UCSD-AML1 (cell line): ENCODE measurements around the gene NUP85.
"Not testable (repeated sequence)": the region's sequence is repeated elsewhere in the genome, so short reads cannot be mapped to it uniquely, and the experiment has no call there.

Source experiments
- DNase-seq: peaks from one replicate; lab custom pipeline; 2025; ENCODE audit not compliant: unreplicated experiment; lab: John Stamatoyannopoulos, UW

The NUP85 gene

GRCh38 chr17:75205037-75205792 is at the start of gene NUP85:
Gene NUP85 (plus strand): TSS chr17:75205679. CDS start chr17:75205762, 83 bp downstream.
- DNase-seq: peak; percentile 93

DNA sequence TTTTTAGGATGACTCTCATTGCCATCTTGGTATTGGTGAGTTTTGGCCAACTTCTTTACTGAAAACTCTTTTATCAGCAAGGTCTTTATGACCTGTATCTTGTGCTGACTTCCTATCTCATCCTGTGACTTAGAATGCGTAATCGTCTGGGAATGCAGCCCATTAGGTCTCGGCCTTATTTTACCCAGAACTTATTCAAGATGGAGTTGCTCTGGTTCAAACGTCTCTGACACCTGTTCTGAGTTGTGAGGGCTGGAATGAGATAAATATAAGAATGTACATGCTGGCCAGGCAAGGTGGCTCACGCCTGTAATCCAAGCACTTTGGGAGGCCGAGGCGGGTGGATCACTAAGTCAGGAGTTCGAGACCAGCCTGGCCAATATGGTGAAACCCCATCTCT is 47.0 kb upstream of the NUP85 start:
- not testable (repeated sequence) for DNase-seq

DNA sequence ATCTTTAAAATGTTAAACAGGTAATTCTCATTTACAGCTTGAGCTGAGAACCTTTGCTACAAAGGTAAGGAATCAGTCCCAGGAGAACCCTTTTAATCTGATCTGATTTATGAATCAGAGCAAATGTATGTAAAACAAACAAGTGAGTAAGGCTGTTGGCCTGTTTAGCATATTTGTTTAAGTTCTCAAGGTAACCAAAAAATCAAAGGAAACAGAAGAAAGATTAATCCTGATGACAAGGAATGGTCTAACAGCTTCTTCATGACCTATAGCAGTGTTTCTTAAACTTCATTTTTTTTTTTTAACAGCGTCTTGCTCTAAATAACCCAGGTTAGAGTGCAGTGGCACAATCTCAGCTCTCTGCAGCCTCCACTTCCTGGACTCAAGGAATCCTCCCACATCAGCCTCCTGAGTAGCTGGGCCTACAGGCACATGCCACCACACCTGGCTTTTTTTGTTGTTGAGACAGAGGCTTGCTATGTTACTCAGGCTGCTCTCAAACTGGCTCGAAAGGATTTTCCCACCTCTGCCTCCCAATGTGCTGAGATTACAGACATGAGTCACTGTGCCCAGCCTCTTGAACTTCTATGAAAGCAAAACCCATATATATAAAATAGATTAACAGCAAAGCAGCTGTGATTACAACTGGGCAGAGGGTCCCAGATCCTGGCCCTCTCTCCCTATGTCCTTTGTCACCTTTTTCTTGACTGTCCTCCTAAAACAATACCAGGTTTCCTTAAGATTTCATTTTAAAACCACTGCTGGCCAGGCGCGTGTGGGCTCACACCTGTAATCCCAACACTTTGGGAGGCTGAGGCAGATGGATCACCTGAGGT is 46.1 kb upstream of the NUP85 start:
- DNase-seq: no peak

- DNase-seq: no peak
These were observed 45.3 kb upstream of the NUP85 start for GRCh38 chr17:75160211-75160610.

GRCh38 chr17:75163074-75163473 is 42.4 kb upstream of the NUP85 start:
- no peak for DNase-seq

DNA sequence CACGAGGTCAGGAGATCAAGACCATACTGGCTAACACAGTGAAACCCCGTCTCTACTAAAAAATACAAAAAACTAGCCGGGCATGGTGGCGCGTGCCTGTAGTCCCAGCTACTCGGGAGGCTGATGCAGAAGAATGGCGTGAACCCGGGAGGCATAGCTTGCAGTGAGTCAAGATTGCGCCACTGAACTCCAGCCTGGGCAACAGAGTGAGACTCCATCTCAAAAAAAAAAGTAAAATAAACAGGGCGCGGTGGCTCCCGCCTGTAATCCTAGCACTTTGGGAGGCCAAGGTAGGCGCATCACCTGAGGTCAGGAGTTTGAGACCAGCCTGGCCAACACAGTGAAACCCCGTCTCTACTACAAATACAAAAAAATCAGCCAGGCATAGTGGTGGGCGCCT is 40.9 kb upstream of the NUP85 start:
- not testable (repeated sequence) for DNase-seq

DNA sequence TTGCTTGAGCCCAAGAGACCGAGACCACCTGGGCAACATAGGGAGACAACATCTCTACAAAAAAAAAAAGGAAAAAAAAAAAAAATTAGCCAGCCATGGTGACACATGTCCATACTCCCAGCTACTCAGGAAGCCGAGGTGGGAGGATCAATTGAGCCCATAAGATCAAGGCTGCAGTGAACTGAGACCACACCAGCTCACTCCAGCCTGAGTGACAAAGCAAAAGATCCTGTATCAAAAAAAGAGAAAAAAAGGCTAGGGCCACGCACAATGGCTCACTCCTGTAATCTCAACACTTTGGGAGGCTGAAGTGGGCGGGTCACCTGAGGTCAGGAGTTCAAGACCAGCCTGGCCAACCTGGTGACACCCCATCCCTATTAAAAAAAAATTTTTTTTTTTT is 36.5 kb upstream of the NUP85 start:
- DNase-seq: no peak

- no peak for DNase-seq
These were observed 32.0 kb upstream of the NUP85 start for GRCh38 chr17:75173526-75173925.

- DNase-seq: no peak
These were observed 30.5 kb upstream of the NUP85 start for GRCh38 chr17:75174996-75175395.

DNA sequence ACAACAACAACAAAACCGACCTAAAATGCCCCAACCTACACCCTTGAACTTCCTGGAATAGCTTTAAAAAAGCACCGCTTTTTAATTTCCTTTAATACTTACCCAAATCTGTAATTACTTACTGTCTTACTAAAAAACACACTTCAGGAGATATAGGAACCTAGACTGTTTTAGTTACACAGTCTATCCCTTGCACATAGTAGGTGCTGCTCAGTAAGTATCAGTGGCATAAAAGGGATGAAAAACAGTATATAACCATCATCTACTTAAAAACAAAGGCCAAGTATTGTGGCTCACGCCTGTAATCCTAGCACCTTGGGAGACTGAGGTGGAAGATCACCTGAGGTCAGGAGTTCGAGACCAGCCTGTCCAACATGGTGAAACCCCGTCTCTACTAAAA is 28.9 kb upstream of the NUP85 start:
- DNase-seq: no peak

DNA sequence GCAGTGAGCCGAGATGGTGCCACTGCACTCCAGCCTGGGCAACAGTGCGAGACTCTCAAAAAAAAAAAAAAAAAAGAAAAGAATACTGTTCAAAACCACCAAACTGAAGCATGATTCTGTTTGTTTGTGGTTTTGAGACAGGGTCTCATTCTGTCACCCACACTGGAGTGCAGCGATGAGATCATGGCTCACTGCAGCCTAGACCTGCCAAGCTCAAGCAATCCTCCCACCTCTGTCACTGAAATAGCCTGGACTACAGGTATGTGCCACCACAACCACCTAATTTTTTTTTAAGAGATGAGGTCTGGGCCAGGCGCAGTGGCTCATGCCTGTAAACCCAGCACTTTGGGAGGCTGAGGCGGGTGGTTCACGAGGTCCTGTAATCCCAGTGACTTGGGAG is 27.0 kb upstream of the NUP85 start:
- no peak for DNase-seq

DNA sequence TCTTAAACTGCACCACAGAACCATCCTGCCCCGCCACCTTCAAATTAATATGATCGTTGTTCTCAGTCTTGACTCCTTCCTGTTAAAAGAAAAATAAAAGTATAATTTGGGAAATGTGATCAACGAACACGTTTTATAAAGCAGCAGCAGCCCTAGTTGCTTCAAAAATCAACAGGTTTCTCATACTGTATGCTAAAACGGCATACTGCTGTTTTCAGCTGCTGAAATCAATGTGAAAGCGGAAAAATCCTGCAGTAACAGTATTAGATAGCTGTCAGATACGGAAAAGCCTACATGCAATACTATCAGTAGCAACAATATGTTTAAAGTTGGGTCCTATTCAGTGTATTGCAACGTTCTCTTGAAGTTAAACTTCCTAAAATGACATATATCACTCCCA is 24.4 kb upstream of the NUP85 start:
- DNase-seq: no peak

DNA sequence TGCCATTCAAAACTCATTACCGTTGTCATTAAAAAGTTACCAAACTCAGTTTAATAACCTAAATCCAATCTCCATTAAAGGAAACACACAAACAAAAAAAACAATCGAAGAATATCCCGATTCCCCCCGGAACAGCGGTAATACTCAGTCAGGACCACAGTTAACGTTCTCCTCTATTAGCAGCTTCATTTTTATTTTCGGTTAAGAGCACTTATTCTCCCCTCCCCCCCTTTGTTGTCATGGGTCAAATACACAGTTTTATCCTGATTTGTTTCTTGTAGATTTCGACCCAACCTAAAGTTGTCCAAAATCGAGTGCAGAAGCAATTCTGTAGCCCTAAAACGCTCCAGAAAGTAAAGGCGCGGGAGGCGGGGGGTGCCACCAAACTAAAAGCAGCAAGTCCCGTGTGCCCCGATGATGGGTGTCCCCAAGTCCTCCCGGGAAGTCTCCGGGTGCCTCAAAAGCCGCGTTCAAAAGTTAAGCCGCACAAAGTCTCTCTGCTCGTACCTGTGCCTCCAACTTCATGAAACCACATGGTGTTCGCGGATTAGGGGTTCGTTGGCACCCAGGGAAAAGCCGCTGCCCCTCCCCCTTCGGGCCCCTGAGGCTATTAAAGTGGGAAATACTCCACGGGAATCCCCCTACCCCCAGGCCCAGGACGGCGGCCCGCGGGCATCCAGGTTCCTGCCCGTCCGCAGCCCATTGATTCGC is 23.7 kb upstream of the NUP85 start:
- DNase-seq: peak; percentile 35

DNA sequence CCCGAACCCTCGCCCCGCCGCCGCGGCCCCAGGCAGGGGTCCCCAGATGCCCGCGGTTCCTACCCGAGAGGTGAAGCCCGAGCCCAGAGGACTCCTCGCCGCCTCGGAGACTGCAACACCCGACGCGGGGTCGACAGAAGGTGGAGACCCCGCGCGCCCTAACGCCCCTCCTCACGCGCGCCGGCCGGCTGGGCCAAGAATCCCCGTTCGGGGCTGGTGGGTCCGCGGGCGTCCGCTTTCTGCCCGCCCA is 23.2 kb upstream of the NUP85 start:
- no peak for DNase-seq

- DNase-seq: peak; percentile 97
These were observed 22.7 kb upstream of the NUP85 start, which contains the start of gene SUMO2 for GRCh38 chr17:75182569-75183436. Gene SUMO2 (minus strand): TSS chr17:75182959. CDS start chr17:75182834, 125 bp downstream.

DNA sequence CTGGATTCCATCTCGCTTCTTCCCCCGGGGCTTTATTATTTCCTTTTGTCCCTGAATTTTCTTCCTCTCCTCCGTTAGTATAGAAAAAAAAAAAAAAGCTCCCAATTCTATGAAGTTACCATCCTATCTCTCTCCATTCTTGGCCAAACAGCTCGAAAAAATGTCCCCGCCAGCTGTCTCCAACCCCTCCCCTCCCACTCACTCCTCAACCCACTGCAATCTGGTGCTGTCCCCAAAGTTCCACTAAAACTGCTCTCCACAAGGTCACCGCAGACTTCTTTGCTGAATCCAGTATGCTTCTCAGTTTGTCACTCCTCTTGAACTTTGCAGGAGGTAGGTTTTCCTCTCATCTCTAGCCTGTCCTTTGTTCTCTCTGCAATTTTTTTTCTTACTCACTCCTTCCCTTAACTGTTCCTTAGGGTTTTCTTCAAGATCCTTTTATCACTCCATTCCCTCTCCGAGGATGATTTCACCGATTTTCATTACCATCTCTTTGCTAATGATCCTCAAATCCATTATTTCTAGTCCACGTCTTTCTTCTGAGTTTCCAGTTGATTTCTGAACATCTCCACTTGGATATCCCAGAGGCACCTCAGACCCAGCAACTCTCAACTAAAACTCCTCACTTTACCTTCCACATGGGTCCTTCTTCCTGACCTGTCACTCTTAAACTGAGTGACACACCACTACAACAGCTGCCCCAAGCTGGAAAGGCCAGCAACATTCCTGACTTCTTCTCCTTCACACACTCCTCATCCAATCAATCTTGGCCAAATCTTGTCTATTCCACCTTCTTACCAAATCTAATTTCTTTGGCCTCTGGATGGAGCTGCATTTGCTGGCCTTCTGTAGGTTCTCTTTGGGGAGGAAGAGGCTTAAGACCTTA is 21.2 kb upstream of the NUP85 start:
- DNase-seq: no peak

DNA sequence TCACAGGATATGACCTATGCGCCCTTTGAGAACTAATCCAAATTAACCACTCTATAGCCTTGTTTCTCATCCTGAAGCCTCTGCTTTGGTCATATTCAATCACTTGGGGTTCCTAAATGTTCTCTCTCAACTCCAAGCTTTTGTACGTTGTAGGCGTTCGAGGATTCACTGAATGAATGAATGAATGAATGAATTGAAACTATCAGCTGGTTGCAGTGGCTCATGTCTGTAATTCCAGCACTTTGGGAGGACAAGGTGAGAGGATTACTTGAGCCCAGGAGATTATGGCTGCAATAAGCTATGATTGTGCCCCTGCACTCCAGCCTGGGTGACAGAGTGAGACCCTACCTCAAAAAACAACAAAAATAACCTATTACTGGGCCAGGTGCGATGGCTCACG is 16.9 kb upstream of the NUP85 start:
- DNase-seq: no peak

- DNase-seq: no peak
These were observed 13.9 kb upstream of the NUP85 start for GRCh38 chr17:75191584-75191983.

DNA sequence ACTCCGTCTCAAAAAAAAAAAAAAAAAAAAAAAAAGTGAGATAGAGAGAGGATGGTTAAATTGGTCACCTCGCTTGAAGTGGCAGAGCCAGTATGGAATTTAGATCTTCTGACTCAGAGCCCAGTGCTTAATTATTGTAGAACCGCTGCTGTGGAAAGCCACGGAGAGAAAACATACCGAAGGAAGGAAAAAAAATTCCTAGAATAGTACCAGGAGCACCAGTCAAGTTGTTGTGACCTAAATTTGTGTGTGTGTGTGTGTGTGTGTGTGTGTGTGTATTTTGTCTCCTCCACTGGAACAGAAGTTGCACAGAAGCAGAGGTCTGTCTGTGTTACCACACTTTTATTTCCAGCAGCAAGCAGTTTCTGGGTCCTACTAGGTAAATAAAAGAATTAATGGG is 10.6 kb upstream of the NUP85 start:
- DNase-seq: no peak
